Fibroblast of skin of right quadriceps (primary cell): ENCODE data around the gene LSS.
A peak's percentile ranks its signal among the peaks of the same experiment; 100 is the strongest.

Experiments used
- DNase-seq: peaks from one replicate; pipeline ENCODE4 v3.0.0-alpha.2; 2013

The LSS gene

DNA sequence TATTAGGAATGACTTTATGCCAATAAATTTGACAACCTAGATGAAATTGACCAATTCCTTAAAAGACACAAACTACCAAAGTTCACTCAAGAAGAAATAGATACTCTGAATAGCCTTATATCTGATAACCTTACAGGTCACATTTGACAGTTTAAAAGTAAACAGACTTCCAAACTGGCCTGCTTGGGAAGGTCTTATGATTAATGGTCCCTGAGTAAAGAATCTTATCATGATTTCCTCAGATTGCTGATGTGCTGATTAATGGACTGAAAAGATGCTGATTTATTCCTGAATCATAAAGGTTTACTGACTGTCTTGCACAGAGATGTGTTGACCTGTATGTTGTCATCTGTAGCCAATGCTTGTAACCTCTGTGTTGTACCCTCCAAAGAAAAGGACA, 63.5 kb downstream of the LSS start:
- no peak for DNase-seq

DNA sequence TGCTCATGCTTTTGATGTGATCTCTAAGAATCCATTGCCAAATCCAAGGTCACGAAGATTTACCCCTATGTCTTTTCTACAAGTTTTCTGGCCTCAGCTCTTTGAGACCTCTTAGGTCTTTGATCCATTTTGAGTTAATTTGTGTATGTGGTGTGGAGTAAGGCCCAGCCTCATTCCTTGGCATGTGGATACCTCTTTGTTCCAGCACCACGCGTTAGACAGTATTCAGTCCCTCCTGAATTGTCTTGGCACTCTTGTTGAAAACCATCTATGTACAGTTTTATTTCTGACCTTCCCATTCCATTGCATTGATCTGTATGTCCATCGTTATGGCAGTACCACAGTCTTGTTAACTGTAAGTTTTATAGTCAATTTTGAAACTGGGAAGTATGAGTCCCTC, 65.2 kb downstream of the LSS start:
- DNase-seq: no peak

DNA sequence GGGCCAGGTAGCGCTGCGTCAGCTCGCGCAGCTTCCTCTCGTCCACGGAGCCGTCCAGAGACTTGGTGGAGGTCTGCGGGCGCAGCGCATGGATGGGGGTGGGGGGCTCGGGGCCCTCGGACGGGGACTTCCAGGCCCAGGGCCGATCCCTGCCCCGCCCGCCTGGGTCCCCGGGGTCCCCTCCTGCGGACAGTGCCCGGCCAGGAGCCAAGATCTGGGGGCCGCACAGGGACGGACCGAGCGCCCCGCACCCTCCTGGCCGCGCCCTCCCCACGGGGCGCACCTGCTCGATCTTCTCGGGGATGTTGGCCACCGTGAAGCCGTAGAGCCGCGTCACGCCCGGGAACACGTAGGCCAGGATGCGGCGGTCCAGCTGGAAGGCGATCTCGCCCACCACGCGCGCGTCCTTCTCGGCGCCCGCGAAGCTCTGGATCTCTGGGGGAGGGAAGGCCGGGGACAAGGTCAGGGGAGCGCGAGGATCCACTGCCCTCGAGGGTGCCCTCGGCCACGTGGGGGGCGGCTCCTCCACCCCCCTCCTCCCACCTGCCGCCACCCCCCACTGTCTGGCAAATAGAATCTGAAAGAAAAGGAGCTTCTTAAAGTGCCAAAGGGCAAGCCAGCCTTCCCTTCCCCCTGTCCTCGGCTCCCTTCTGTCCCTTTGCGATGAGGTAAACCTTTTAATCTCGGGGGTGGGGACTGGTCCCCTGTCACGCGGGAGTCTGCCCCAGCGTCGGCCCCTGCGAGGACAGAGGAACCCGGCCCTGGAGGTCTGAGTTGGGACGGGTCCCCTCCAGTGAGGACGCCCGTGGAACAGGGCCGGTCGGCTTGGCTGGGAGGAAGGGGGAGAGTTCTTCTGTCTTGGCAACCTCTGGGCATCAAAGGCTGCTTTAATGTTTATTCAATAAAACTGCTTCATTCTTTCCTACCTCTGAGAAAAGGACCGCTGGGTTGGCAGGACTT, 66.7 kb downstream of the LSS start:
- DNase-seq: no peak

DNA sequence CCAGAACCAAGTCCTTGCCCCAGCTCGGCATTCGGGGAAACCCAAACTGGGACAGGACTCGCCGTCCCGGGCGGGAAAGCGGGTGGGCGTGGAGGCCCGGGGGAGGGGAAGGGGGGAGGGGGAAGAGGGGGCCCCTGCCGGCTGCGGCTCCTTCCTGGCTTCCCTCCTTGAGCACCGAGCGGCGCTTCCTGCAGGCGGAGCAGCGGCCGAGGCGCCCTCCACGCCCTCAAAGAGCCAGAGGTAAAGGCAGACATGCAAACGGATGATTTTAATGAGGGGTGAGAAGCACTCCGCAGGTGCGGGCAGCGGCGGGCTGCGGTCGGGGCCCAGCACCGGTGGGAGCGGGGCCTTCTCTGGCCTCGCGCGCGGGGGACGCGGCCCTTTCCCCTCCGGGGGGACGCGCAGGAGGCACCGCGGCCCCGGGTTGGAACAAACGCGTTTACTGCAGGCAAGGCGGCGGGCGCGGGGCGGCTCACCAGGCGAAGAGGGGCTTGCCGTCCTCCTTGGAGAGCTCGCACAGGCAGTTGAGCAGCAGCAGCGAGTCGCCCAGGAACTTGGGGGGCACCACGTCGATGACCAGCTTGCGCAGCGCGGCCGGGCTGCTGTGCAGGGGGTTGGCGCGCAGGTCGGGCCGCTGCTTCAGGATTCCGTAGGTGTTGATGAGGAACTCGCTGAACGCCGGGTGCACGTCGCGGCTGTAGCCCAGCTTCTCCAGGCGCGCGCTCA, 67.5 kb downstream of the LSS start:
- DNase-seq: no peak

DNA sequence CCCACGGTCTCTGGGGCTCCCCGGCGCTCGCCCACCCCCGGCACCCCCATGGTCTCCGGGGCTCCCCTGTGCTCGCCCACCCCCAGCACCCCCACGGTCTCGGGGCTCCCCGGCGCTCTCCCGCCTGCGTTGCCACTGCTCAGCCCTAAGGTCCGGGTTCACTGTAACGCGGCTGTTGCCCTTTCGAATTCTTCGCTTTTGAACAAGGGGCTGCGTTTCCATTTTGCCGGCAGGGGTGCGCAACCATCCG, 68.0 kb downstream of the LSS start:
- DNase-seq: no peak

DNA sequence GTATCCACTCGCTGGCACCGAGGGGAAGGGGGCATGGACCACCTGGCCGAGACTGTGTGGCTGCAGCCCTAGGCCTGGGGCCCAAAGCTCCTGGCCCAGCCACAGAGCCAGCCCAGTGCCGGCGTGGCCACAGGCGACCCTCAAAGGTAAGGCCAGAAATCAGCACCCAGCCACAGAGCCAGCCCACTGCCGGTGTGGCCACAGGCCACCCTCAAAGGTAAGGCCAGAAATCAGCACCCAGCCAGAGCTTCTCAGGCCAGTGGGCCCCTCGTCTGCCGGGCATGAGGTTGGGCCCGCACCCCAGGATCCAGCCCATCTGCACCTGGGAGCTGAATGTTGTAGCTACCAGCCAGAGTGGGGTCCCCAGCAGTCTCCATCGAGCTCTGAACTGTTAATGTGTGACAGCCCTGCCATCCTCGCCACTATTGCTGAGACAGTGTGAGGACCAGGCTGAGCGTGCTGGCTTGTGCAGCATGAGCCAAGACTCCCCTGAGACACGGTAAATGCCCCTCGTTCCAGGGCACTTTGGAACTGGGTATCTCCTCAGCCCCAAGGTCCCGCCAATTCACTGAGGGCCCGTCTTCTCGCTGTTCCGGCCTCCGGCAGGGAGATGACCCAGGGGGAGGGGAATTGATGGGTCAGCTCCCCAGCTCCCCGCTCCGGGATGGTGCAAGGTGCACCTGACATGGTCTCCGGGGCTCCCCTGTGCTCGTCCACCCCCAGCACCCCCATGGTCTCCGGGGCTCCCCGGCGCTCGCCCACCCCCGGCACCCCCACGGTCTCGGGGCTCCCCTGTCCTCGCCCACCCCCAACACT, 68.5 kb downstream of the LSS start:
- no peak for DNase-seq

DNA sequence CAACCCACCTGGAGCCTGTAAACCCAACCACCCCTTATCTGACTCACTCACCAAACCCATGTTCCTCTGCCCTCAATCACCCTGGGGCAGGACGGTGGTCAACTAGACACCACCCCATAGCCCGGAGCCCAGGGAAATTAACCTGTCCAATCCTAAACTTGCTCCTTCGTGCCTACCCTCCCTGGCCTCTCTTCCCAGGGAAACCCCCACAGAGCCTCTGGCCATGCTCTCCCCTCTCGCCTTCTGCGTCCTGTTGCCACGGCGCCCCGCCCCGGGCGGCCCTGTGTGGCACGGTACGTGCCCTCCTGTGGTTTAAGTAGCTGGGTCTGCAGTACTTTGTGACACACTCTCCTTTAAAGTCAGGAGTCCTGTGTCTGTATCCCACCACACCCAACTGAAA, 69.2 kb downstream of the LSS start:
- no peak for DNase-seq

DNA sequence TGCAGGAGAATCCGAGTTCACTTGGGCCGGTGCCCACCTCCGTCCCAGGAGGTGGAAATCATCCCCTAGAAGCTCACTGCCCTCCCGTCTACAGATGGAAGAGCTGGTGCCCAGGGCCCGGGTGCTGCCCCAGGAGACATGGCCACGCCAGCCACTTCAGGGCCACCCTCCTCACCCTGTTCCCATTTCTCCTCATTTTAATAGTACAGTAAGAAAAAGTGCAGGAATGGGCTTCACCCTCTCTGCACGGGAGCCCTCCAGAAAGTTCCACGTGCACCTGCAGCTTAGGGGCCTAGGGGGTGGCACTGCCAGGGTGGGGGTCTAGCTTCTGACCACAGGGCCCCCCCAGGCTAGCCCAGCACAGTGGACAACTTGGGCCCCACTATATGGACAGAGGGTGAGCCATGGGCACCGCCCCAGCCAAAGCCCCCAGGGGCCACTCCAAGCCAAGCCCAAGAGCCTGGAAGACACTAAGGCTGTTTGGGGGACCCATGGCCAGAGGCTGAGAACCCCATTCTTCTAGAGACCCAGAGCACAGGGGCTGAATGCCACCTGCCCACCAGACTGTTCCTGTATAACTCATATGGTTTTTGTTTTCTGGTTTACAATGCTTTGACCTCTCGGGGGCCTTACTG, 69.8 kb downstream of the LSS start:
- DNase-seq: no peak

DNA sequence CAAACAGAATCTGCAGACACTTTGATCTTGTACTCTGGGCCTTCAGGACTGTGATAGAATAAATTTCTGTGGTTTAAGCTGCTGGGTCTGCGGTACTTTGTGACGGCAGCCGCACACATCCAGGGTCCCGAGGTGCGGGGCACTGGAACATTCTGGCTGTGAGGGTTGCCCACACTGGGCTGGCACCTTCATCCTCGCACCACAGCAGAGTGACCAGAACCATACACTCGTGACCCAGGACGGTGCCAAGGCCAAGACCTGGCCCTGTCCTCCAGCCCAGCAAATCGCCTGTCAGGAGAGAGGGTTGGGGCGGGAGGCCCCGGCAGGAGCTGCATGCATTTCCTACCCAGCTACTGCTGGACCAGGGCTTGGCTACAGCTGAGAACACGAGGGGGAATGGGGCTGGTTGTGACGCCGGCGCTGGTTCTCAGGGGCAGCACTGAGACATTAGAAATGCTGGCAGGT, 70.6 kb downstream of the LSS start:
- no peak for DNase-seq

DNA sequence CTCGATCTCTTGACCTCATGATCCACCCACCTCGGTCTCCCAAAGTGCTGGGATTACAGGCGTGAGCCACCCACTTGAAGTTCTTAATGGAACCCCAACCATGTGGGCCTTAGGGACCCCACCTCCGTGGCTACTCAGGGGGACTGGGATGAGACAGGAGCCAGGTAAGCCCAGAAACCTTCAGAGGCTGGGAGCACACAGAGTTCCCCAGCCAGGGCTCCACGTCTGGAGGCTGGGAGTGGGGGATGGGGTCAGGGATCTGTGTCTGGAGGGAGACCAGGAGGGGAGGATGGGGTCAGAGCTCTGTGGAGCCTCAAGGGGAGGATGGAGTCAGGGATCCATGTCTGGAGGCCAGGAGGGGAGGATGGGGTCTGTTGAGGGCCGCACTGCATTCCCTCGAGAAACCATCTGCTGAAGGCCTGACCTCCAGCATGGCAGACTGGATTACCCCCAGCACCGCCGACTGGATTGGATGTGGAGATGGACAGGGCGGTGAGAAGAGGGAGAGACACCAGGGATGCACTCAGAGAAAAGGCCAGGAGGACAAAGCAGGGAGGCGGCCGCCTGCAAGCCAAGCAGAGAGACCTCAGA, 71.1 kb downstream of the LSS start:
- DNase-seq: no peak

DNA sequence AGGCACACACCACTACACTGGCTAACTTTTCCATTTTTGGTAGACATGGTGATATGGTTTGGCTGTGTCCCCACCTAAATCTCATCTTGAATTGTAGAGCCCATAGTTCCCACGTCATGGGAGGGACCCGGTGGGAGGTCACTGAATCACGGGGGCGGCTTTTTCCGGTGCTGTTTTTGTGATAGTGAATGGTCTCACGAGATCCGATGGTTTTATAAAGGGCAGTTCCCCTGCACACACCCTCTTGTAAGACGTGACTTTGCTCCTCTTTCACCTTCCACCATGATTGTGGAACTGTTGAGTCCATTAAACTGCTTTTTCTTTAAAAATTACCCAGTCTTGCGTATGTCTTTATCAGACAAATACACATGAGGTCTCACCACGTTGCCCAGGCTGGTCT, 71.9 kb downstream of the LSS start:
- no peak for DNase-seq

DNA sequence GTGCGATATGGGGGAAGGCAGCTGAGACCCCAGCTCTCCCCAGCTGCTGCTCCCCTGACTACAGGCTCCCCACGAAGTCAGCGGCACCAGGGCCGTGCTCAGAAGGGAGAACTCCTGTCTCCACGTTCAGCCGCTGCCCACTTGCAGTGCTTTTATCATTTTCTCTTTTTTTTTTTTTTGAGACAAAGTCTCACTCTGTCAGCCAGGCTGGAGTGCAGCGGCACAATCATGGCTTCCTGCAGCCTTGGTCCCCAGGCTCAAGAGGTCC, 72.3 kb downstream of the LSS start:
- DNase-seq: no peak

DNA sequence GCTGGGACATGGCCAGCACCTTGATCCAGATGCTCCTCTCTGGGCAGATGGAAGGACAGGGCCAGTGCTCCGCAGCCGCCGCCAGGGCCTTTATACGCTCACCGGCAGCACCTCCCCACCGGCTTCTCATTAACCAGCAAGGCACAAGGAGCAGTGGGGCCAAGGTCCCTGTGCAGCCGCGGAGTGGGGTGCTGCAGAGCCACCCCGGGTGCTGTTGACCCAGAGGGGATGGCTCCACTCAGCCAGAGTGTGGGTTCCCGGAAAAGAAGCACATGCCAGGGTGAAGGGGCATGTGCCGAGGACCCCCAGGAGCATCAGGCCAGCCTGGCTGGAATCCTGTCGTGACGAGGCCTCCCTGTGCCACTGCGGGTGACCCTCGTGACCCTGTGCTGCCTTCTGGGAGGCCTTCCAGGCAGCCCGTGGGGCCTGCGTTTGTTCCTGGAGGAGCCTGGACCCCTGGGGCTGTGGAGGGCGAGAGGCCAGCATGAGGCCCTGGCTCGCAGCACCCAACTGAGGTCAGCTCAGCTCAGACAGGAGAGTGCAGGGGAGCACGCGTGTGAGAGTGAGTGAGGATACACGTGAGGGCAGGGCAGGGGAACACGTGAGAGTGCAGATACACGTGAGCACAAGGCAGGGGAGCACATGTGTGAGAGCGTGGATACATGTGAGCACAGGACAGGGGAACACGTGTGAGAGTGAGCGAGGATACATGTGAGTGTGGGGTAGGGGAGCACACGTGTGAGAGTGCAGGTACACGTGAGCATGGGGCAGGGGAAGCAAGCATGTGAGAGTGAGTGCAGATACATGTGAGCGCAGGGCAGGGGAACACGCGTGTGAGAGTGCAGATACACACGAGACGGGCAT, 72.8 kb downstream of the LSS start, which contains the start of gene FTCD:
FTCD (minus strand) TSS at position 66 of the 864 bp plus-strand sequence; CDS start at position 10, 56 bp downstream.
- no peak for DNase-seq

DNA sequence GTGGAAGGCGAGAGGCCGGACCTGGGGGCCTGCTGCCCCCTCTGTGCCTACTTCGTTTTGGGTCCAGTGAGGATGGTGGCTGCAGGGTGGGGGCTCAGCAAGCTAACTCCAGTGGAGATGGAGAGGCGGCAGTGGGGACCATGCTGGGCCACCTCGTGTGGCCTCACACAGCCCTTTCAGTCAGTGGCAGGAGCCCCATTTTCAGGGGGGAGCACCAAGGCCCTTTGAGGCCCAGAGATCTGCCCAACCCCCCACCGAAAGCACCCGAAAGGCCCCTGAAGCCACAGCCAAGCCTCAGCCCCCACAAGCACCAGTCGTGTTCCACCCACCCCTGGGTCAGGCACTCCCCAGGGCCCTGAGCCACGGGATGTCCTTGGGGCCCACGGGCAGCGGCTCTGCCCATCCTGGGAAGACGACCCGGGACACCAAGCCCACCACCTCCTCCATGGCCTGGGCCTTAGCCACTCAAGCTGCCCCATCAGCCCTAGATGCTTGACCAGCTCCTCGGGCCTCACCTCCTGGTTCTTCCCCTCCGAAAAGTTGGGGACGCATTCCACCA, 73.5 kb downstream of the LSS start:
- no peak for DNase-seq

DNA sequence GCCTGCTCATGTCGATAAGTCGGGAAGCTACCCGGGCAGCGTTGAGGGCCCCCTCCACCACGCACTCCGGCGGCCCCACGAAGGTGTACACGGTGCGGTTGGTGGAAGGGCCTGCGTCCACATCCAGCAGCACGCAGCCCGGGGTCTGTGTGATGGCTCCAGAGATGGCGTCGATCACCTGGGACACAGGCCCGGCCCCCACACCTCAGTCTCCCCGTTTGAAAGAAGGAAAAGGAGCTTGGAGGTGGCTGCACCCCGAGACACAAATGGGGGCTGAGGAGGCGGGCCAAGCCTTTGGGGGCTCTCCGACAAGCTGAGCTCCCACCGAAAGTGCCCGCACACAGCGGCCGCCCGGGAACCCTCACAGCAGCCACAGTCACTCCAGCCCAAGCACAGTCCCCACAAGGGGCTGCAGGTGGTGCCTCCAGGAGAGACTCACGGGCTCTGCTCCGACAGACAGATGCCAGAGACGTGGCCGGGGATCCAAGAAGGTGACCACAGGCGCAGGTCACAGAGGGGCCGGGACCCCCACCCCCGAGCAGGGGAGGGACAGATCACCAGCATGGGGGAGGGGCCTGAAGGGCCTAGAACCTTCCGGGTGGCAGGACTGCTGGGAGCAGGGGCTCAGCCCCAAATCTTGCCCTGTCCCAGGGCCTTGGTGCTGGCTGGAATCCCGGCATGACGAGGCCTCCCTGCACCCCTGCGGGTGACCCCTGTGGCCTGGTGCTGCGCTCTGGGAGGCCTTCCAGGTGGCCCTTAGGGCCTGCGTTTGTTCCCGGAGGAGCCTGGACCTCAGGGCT, 74.2 kb downstream of the LSS start:
- no peak for DNase-seq

DNA sequence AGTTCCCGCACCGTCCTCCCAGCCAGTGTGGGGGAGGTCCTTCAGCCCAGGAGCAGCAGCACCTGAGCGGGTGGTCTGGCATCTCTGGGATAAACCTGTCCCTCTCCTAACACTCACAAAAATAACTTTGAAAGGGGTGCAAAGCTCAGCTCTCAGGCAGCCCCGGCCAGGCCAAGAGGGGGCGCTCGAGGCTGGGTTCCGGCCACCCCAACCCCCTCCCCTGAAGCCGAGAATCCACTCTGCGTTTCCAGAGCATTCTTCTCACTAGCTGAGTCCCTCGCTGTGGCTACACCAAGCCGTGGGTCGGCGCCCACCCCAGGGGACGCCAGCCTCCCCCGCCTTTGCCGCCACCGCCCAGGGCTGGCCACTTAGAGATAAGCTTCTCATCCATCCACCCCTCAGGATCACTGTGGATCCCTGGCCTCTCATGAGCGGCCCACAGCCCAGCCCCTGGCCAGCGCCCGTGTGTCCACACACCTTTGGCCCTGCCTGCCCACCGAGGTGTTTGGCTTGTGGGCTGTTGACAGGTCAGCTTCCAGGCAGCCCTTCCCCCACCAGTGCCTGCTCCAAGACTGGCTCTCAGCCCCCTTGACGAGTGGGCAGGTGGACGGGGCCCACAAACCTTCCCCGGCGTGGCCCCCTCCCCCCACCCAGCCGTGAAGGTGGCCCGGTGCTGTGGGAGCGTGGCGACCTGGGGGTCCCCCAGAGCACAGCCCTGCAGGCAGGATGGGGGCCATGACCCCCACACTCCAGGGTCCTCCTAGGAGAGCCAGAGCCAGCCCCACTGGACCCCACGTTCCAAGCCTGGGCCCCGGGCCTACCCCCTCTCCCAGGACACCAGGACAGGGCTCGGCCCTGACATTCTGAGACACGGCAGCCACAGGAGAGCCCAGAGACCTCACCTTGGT, 75.1 kb downstream of the LSS start:
- peak; percentile 39 for DNase-seq

DNA sequence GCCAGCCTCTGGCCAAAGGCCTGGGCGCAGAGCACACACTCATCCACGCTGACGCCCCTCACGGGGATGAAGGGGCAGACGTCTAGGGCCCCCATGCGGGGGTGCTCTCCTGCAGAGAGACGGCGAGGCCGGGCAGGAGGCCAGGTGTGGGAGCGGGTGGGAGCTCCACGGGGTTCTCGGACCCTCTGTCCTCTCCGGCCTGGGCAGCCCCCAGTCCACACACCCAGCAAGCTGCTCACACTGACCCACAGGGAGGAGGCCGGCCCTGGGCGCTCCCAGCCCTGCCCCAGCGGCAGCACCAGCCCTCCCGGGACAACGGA, 75.7 kb downstream of the LSS start:
- no peak for DNase-seq

DNA sequence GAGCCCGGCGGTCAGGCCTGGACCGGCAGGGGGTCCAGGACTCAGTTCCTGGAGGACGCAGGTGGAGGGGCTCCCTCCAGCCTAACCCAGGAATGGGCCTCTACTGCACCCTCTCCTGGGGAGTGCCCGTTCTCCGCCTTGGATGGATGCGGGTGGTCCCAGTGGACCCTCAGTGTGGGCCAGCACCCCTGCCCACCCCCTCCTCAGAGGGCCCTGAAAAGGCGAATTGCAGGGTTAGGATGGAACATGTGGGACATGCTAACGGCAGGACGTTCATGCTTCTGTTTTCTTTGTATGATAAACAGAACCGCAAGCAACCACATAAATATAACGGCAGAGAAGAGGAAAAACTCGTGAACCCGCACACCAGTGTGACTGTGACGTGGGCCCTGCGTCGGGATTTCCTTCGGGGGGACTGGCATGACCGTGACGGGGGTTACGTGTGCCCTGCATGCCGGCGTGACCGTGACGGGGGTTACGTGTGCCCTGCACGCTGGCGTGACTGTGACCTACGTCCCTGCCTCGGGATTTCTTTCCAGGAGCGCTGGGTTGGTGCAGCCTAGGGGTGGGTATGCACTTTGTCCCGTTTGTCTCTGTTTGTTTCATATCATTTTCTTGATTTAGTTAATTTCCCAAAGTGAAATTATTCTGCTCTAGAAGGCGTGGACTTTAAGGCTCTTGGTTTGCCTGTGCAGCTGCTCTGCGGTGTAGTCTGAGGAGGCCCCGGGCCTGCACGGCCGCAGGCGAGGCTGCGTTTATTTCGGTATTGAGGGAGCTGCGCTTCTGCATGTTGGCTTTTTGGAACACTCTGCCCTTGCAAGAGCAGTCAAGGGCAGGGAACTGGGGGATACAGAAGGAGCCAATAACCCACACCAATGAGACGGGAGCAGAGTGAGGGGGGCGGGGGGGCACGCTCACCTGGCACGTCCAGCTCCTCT, 76.3 kb downstream of the LSS start:
- DNase-seq: no peak
